MCF 10A (cell line): Measurements from ENCODE around the gene LYSMD3. TPM values are rescaled to one million over a fixed set of nuclear protein-coding genes. Genes with fewer than 3 reads are reported as not detected.

Source experiments
- BruUV-seq: library from RNA; stranded (reverse); fragments of 400-500 nt; replicated peaks from 2 replicates; lab custom pipeline; 2021; lab: Mats Ljungman, UMichigan
- CTCF ChIA-PET: fragments of 300-600 bp; sonication (Branson Sonifier 250); formaldehyde crosslinking; extraction: SDS; loops from one replicate; lab custom pipeline; 2021; ENCODE audit warnings: antibody characterized with exemption, inconsistent platforms; lab: Yijun Ruan, JAX
- POLR2A ChIA-PET: fragments of 300-600, 350-650 bp; sonication (Branson Sonifier 250); formaldehyde crosslinking; extraction: SDS; loops from one replicate; lab custom pipeline; 2020; ENCODE audit warnings: antibody characterized with exemption, inconsistent platforms; lab: Yijun Ruan, JAX
- DNase-seq: peaks from one replicate; pipeline ENCODE4 v3.0.0-alpha.2; 2018; ENCODE audit not compliant: unreplicated experiment
- H3K27ac Mint-ChIP-seq: one replicate; pipeline ENCODE4 v1.8.0; 2022; ENCODE audit warnings: mild to moderate bottlenecking, low read depth, mixed read lengths; ENCODE audit not compliant: unreplicated experiment
- H3K27me3 Mint-ChIP-seq: one replicate; pipeline ENCODE4 v1.8.0; 2022; ENCODE audit warnings: mixed read lengths; ENCODE audit not compliant: insufficient read depth, unreplicated experiment
- H3K36me3 Mint-ChIP-seq: one replicate; pipeline ENCODE4 v1.8.0; 2022; ENCODE audit warnings: mild to moderate bottlenecking, moderate library complexity, mixed read lengths; ENCODE audit not compliant: insufficient read depth, unreplicated experiment
- H3K4me1 Mint-ChIP-seq: one replicate; pipeline ENCODE4 v1.8.0; 2022; ENCODE audit warnings: mixed read lengths; ENCODE audit not compliant: insufficient read depth, unreplicated experiment
- H3K4me3 Mint-ChIP-seq: one replicate; pipeline ENCODE4 v1.8.0; 2022; ENCODE audit warnings: mild to moderate bottlenecking, moderate library complexity, mixed read lengths; ENCODE audit not compliant: unreplicated experiment
- H3K9me3 Mint-ChIP-seq: one replicate; pipeline ENCODE4 v1.8.0; 2022; ENCODE audit warnings: mixed read lengths; ENCODE audit not compliant: unreplicated experiment
- CTCF ChIP-seq: fragments of 200-600 bp; IDR thresholded peaks from one replicate; pipeline ENCODE4 v1.8.0; 2022; ENCODE audit warnings: antibody characterized with exemption, mild to moderate bottlenecking; ENCODE audit not compliant: unreplicated experiment
- intact Hi-C: fragments of 100-400 bp; cut with micrococcal nuclease; formaldehyde crosslinking; loops from 2 replicates; pipeline ENCODE4 v1.14.1; 2022
- total RNA-seq: library from RNA; stranded (reverse); gene quantifications from 2 replicates; pipeline ENCODE4 v1.2.3, GENCODE V29; 2022

The LYSMD3 gene
- total RNA-seq, 1 experiment from 2014 or later: 27.4 TPM

- ChIA-PET POLR2A (interaction anchor here (0.6 kb wide), 1 partner anchor 24 kb away, joined by 3 read pairs; no protein-coding TSS in a partner anchor), CTCF (no interaction called here)
- H3K27ac Mint-ChIP-seq: no peak overlapping the region
These were observed 23.2 kb downstream of the LYSMD3 start for GRCh38 chr5:90506221-90506620.

GRCh38 chr5:90504743-90505142, 24.6 kb downstream of the LYSMD3 start:
- intact Hi-C loops: no loop called here
- Mint-ChIP-seq H3K36me3 (peaks cover 16% of the 10 kb centered on the region), H3K9me3 (no peaks in the 10 kb centered on the region), H3K4me3 (no peak overlapping the region), H3K27me3 (no peaks in the 10 kb centered on the region), H3K27ac (no peak overlapping the region), H3K4me1 (no peaks in the 10 kb centered on the region)
- ChIA-PET CTCF (interaction anchor here (0.6 to 0.7 kb wide), 2 partner anchors 14 to 33 kb away, joined by 3 read pairs; no protein-coding TSS in a partner anchor), POLR2A (interaction anchor here (1.4 to 1.9 kb wide), 3 partner anchors 19 to 95 kb away, joined by 4 to 7 read pairs (median 4); partner anchors contain the start of genes CETN3 and LYSMD3)
- no peak for DNase-seq
- TF ChIP-seq CTCF: no peak
- BruUV-seq: no TSS peak

More at GRCh38 chr5:90506221-90506620, 23.2 kb downstream of the LYSMD3 start:
- intact Hi-C loops: no loop called here
- no peak for DNase-seq
- no peak for TF ChIP-seq CTCF
- Mint-ChIP-seq H3K9me3 (no peaks in the 10 kb centered on the region), H3K36me3 (peaks cover 19% of the 10 kb centered on the region), H3K27me3 (no peaks in the 10 kb centered on the region), H3K4me3 (no peak overlapping the region), H3K4me1 (no peaks in the 10 kb centered on the region)
- no TSS peak for BruUV-seq

GRCh38 chr5:90503596-90503995, 25.8 kb downstream of the LYSMD3 start:
- no peaks in the 10 kb centered on the region for H3K4me1 Mint-ChIP-seq
- POLR2A ChIA-PET: interaction anchor here (0.7 to 2.0 kb wide), 4 partner anchors 18 to 1075 kb away, joined by 3 to 7 read pairs (median 6); partner anchors contain the start of genes LYSMD3, MBLAC2 and POLR3G
- no peak for TF ChIP-seq CTCF
- DNase-seq: no peak
- no TSS peak for BruUV-seq
- no peak overlapping the region for H3K27ac Mint-ChIP-seq
- H3K4me3 Mint-ChIP-seq: no peak overlapping the region
- peaks cover 16% of the 10 kb centered on the region for H3K36me3 Mint-ChIP-seq
- intact Hi-C loops: no loop called here
- no peaks in the 10 kb centered on the region for H3K27me3 Mint-ChIP-seq
- CTCF ChIA-PET: interaction anchor here (0.6 to 1.4 kb wide), 2 partner anchors 25 to 66 kb away, joined by 3 to 5 read pairs; no protein-coding TSS in a partner anchor
- no peaks in the 10 kb centered on the region for H3K9me3 Mint-ChIP-seq

GRCh38 chr5:90495146-90495545, 34.2 kb downstream of the LYSMD3 start:
- BruUV-seq: no TSS peak
- ChIA-PET POLR2A (no interaction called here), CTCF (no interaction called here)
- H3K9me3 Mint-ChIP-seq: no peaks in the 10 kb centered on the region
- intact Hi-C loops: no loop called here
- no peak overlapping the region for H3K4me3 Mint-ChIP-seq
- DNase-seq: no peak
- H3K27ac Mint-ChIP-seq: no peak overlapping the region
- H3K36me3 Mint-ChIP-seq: peaks cover 12% of the 10 kb centered on the region
- no peaks in the 10 kb centered on the region for H3K4me1 Mint-ChIP-seq
- no peaks in the 10 kb centered on the region for H3K27me3 Mint-ChIP-seq
- TF ChIP-seq CTCF: no peak
